SJCRH30 (cell line): ENCODE results near the gene UGT8. TPM values are rescaled to one million over a fixed set of nuclear protein-coding genes. Genes with fewer than 3 reads are reported as not detected.
A peak's percentile ranks its signal among the peaks of the same experiment; 100 is the strongest.

Experiments used
- DNase-seq, 2 experiments: peaks; one replicate each; pipeline ENCODE4 v3.0.0-alpha.2; 2015 to 2020
- H3K27ac ChIP-seq: fragments of 250-450 bp; sonication (Bioruptor Pico); 2 replicates; pipeline ENCODE4 v1.5.1; 2020; ENCODE audit warnings: mild to moderate bottlenecking, moderate library complexity
- H3K27me3 ChIP-seq: fragments of 250-450 bp; sonication (Bioruptor Pico); 2 replicates; pipeline ENCODE4 v1.5.1; 2020; ENCODE audit warnings: mild to moderate bottlenecking, moderate library complexity
- H3K36me3 ChIP-seq: fragments of 250-450 bp; sonication (Bioruptor Pico); 2 replicates; pipeline ENCODE4 v1.5.1; 2020; ENCODE audit warnings: mild to moderate bottlenecking, moderate library complexity
- H3K4me1 ChIP-seq: fragments of 250-450 bp; sonication (Bioruptor Pico); 2 replicates; pipeline ENCODE4 v1.5.1; 2020; ENCODE audit warnings: mild to moderate bottlenecking, moderate library complexity
- H3K4me3 ChIP-seq: fragments of 250-450 bp; sonication (Bioruptor Pico); 2 replicates; pipeline ENCODE4 v1.5.1; 2020; ENCODE audit warnings: mild to moderate bottlenecking, moderate library complexity
- H3K9me3 ChIP-seq: fragments of 250-450 bp; sonication (Bioruptor Pico); replicated peaks from 2 replicates; pipeline ENCODE4 v1.5.1; 2020; ENCODE audit warnings: mild to moderate bottlenecking, moderate library complexity
- total RNA-seq: library from RNA; depleted of rRNA; stranded (reverse); fragments of >200 nt; shearing (Covaris generic); gene quantifications from 2 replicates; pipeline ENCODE4 v1.2.3, GENCODE V29; 2014

UGT8 gene
- total RNA-seq, 1 experiment from 2014 or later, result 27.6 TPM

DNA sequence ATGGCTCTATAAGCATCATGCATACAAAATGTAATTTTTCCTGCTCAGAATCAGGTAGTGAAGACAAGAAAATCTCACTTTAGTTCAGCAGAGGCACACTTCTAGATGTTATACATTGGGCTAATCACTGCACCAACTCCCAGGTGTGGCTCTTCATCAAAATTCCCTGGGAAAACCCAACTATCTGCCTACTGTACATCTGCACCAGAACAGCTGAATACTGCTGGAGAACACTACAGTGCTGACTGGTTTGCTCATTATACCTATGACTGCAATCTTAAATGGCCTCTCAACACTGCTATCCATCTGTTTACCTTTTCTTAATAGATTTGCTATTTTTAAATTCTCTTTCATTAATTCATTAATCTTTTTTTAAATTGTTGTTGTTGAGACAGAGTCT is 92.0 kb downstream of the UGT8 start:
- no peaks in the 10 kb centered on the region for H3K4me1 ChIP-seq
- no peaks in the 10 kb centered on the region for H3K9me3 ChIP-seq
- H3K27me3 ChIP-seq, result no peaks in the 10 kb centered on the region
- H3K36me3 ChIP-seq, result no peaks in the 10 kb centered on the region
- no peak overlapping the region for H3K4me3 ChIP-seq
- H3K27ac ChIP-seq, result no peak overlapping the region
- no peak for DNase-seq

DNA sequence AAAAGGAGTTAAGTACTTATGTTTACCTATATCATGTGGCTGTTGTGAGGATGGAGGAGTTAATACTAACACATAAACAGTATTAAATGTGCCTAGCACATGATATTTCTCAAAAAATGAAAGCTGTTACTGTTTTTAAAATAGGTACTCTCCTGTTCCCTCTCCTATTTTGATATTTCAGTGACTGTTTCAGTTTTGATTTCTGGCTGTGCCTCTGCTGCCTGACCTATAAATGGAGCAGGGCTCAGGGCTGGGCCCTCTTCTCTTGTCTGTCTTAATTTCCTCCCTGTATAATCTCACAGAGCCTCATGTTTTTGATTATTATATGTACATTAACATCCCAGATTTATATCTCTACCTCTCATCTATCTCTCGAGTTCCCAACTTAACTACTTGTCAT is 93.3 kb downstream of the UGT8 start:
- no peak for DNase-seq
- Histone ChIP-seq H3K27me3 (no peaks in the 10 kb centered on the region), H3K27ac (no peak overlapping the region), H3K9me3 (no peaks in the 10 kb centered on the region), H3K4me1 (no peaks in the 10 kb centered on the region), H3K4me3 (no peak overlapping the region), H3K36me3 (no peaks in the 10 kb centered on the region)

DNA sequence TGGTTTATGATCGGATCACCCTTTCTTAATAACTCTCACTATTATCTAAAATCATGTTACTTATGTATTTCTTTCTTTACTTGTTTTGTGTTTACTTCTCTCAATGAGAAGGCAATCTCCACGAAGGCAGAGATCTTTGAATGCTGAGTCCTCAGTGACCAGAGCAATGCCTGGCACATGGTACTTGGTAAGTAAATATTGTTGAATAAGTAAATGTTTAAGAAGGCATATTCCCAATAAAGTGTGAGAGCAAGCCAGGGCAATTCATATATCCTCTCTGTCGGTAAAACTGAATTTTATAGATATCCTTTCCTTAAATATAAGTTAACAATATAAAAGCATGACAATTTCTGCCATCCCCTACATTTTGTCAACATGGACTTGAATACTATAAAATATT is 94.4 kb downstream of the UGT8 start:
- H3K36me3 ChIP-seq, result no peaks in the 10 kb centered on the region
- H3K27ac ChIP-seq, result no peak overlapping the region
- no peaks in the 10 kb centered on the region for H3K27me3 ChIP-seq
- H3K4me1 ChIP-seq, result no peaks in the 10 kb centered on the region
- no peak for DNase-seq
- H3K4me3 ChIP-seq, result no peak overlapping the region
- no peaks in the 10 kb centered on the region for H3K9me3 ChIP-seq

DNA sequence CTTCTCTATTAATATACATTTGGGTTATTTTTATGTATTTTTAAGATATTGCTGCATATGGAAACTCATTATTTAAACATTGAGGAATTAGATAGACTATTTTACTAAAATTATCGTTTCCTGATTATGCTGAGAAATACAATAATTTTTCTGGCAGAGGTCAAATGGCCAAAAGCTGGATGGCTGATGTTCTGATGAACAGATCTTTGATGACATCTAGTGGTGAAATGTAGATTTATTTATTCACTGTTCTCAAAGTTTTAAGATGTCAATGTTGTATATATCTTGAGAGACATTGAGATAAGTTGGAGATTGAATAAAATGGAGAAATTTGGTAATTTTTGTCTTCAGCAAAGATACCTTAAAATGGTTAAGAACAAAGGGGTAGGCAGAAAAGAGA is 96.2 kb downstream of the UGT8 start:
- H3K36me3 ChIP-seq, result no peaks in the 10 kb centered on the region
- no peak overlapping the region for H3K4me3 ChIP-seq
- no peaks in the 10 kb centered on the region for H3K27me3 ChIP-seq
- no peaks in the 10 kb centered on the region for H3K9me3 ChIP-seq
- peak in 1 of 2 experiments; percentile 71 for DNase-seq
- no peak overlapping the region for H3K27ac ChIP-seq
- no peaks in the 10 kb centered on the region for H3K4me1 ChIP-seq

DNA sequence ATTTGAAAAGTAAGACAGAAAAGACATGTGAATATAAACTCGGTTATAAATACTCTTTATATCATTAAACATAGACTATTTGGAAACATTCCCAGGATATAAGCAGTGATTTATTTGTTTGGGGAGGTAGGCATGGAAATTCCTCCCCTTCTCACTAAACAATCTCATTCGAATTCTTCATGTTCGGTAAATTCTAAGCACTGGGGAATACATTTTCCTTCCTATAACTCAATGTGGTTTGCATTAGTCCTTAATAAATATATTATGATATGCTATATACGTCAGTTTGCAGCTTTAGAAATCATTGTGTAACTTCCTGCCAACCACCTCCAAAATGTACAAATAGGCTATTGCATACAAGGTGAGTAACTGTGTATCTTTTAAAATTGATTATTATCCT is 99.6 kb downstream of the UGT8 start:
- H3K9me3 ChIP-seq, result no peaks in the 10 kb centered on the region
- H3K36me3 ChIP-seq, result no peaks in the 10 kb centered on the region
- H3K4me3 ChIP-seq, result no peak overlapping the region
- H3K27me3 ChIP-seq, result no peaks in the 10 kb centered on the region
- no peak for DNase-seq
- no peak overlapping the region for H3K27ac ChIP-seq
- H3K4me1 ChIP-seq, result no peaks in the 10 kb centered on the region

DNA sequence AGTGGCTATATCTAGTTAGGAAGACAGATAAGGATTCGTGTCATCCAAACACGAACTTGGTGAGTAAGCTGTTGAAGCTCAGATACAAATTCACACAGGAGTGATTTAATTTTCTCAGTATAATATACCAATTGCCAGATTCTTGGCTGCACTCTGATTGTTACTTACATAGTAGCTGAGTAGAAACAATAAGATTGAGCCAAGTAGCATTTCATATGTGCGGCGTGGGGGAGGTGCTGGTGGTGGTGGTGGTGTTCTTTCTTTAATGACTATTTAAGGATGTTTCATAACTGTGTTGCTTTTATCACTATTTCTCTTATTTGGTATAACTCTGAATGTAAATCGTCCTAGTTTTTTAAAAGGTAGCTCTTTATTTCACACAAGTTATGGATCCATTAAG is 102.9 kb downstream of the UGT8 start:
- no peak for DNase-seq
- Histone ChIP-seq H3K36me3 (no peaks in the 10 kb centered on the region), H3K27me3 (no peaks in the 10 kb centered on the region), H3K27ac (no peak overlapping the region), H3K4me1 (no peaks in the 10 kb centered on the region), H3K9me3 (no peaks in the 10 kb centered on the region), H3K4me3 (no peak overlapping the region)

DNA sequence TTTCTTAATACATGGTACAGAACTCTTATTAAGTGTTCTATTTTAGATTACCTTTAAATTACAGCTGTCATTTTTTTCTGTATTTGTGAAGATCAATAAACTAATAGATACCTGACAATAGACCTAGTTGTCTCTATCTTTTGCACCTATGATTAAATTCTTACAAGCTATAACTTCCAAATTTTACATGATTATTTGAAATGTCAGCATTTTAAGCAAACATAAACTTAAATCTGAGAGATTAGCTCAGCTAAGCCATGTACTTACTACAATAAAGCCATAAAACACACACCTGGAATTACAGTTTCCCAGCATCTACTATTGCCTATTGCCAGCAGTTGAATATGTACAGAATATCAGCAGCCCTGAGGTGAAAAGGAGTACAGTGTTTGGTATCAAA is 118.8 kb downstream of the UGT8 start:
- no peaks in the 10 kb centered on the region for H3K27me3 ChIP-seq
- H3K9me3 ChIP-seq, result no peaks in the 10 kb centered on the region
- H3K36me3 ChIP-seq, result no peaks in the 10 kb centered on the region
- no peak overlapping the region for H3K4me3 ChIP-seq
- DNase-seq, result no peak
- no peak overlapping the region for H3K27ac ChIP-seq
- no peaks in the 10 kb centered on the region for H3K4me1 ChIP-seq

DNA sequence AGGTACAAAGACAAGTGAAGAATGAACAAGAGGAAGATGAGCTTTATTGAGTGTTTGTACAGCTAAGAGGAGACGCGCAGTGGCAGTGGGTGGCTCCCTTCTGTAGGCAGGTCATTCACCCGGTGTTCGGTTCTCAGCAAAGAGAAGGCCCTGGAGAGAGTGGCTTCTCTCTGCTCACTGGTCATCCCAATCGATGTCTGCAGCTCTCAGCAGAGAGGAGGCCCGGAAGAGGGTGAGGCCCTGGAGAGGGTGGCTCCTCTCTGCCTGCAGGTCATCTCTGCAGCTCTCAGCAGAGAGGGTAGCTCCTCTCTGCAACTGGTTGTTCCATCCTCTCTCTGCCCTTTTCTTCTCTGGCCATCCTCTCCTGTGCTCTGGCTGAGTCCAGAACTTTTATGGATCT is 126.5 kb downstream of the UGT8 start:
- Histone ChIP-seq H3K27me3 (no peaks in the 10 kb centered on the region), H3K36me3 (no peaks in the 10 kb centered on the region), H3K27ac (no peak overlapping the region), H3K9me3 (no peaks in the 10 kb centered on the region), H3K4me1 (peaks cover 6% of the 10 kb centered on the region), H3K4me3 (no peak overlapping the region)
- DNase-seq, result peak in 1 of 2 experiments; percentile 7

DNA sequence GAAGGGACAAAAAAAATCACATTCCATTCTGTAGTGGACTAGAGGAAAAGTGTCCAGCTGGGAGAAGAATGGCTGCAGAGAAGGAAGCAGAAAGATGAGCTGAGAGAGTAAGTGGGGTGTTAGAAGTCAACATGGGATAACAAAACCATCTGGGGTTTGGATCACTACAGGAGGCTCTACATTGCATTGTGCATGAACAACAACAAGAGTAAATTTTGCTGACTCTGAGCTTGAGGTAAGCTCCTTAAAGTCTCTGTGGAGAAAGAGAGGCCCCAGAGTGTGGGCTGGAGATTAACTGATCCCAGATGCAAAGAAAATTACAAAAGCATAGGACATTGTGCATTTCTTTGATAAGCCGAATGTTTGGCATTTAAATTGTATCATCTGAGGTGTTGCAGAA is 128.9 kb downstream of the UGT8 start:
- H3K4me1 ChIP-seq, result peaks cover 6% of the 10 kb centered on the region
- no peak overlapping the region for H3K27ac ChIP-seq

More for the DNA sequence above, 128.9 kb downstream of the UGT8 start:
- H3K36me3 ChIP-seq, result no peaks in the 10 kb centered on the region
- DNase-seq, result no peak
- H3K27me3 ChIP-seq, result no peaks in the 10 kb centered on the region
- H3K9me3 ChIP-seq, result no peaks in the 10 kb centered on the region
- no peak overlapping the region for H3K4me3 ChIP-seq
